ENCODE results near the gene SH3BP5L. TPM values are rescaled to one million over a fixed set of nuclear protein-coding genes. Genes with fewer than 3 reads are reported as not detected.

SH3BP5L gene
- total and polyA plus RNA-seq, 2 of the 8 experiments (the other 6 are each of a cell fraction or from before 2014, with no cell fraction given) = 20.2 to 28.4 TPM

DNA sequence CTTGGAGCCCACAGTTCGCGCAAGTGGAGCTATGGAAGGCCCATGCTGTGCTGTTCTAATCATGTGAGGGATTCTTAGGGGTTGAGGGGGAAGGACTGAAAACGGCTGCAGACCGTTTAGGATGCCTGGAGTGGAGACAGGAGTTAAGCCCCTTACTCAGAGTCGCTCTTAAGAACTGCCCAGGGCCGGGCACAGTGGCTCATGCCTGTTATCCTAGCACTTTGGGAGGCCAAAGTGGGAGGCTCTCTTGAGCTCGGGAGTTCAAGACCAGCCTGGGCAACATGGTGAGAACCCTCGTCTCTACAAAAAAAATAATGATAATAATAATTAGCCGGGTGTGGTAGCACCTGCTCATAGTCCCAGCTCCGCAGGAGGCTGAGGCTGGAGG is 13.4 kb upstream of the SH3BP5L start:
- Histone ChIP-seq H2AK5ac (ENCODE audit: low read depth, low read length) (no peak overlapping the region), H4K8ac (ENCODE audit: extremely low read depth, insufficient read depth, low read length) (peak overlapping the region; percentile 87; the same call in 1 of the 2 replicates), H2AFZ (ENCODE audit: low read length) (peak overlapping the region; percentile 88), H3K56ac (replicated peaks; ENCODE audit: insufficient read length, low read depth, low read length) (no peak overlapping the region), H4K91ac (replicated peaks; ENCODE audit: insufficient read length, low read length) (no peak overlapping the region), H2BK20ac (ENCODE audit: low read length) (no peak overlapping the region), H4K20me1 (replicated peaks in 1 of 2; ENCODE audit: control insufficient read depth in 1 of 2, insufficient read depth in 2 of 2, low read length in 2 of 2) (peaks cover 2 to 3% of the 10 kb centered on the region in 2 experiments), H3K9me3 (ENCODE audit: insufficient read depth in 2 of 2, low read depth in 1 of 2, low read length in 1 of 2) (no peaks in the 10 kb centered on the region), H2BK12ac (ENCODE audit: low read depth, low read length) (peak overlapping the region; percentile 50; the same call in 1 of the 2 replicates), H3K36me3 (ENCODE audit: control insufficient read depth in 2 of 4, insufficient read depth in 4 of 4, low read length in 3 of 4) (no peaks in the 10 kb centered on the region; a peak in 2 of 8 replicates), H3K18ac (ENCODE audit: extremely low read depth, low read length) (peak overlapping the region; percentile 44; the same call in 1 of the 2 replicates), H2BK120ac (replicated peaks; ENCODE audit: low read depth, low read length) (no peak overlapping the region), H3K23me2 (ENCODE audit: low read depth, low read length) (peaks cover 9% of the 10 kb centered on the region; the same call in 1 of the 2 replicates), H2BK5ac (ENCODE audit: low read depth, low read length) (0 out of 2 replicates have a peak overlapping the region, but pooled peaks have one; percentile 91), H3K14ac (ENCODE audit: insufficient read length) (no peak overlapping the region), H3K4me1 (replicated peaks in 1 of 4; ENCODE audit: control insufficient read depth in 3 of 4, insufficient read depth in 4 of 4, low read length in 3 of 4) (peaks cover 0 to 5% (median 2%) of the 10 kb centered on the region in 4 experiments; a peak in 3 of 7 replicates), H3K79me2 (ENCODE audit: control insufficient read depth in 1 of 2, insufficient read depth in 2 of 2, low read length in 2 of 2) (peaks cover 0 to 20% of the 10 kb centered on the region in 2 experiments; a peak in 2 of 4 replicates), H3K79me1 (ENCODE audit: low read depth, low read length) (peaks cover 10% of the 10 kb centered on the region), H3K4me2 (ENCODE audit: insufficient read depth in 1 of 2, low read depth in 2 of 2, low read length in 2 of 2) (peak overlapping the region; percentile 74 to 78), H2BK15ac (ENCODE audit: low read length) (no peak overlapping the region), H3K23ac (ENCODE audit: insufficient read length) (no peak overlapping the region), H3K9ac (replicated peaks in 1 of 4; ENCODE audit: extremely low read depth in 1 of 4, low read depth in 3 of 4, low read length in 3 of 4) (peak overlapping the region in 3 of 4 experiments; percentile 47 to 83 (median 82); a peak in 4 of 7 replicates), H4K5ac (ENCODE audit: insufficient read length, low read depth, low read length) (no peak overlapping the region), H3K4ac (replicated peaks; ENCODE audit: insufficient read length, low read depth, low read length) (no peak overlapping the region), H3K4me3 (ENCODE audit: extremely low read depth in 1 of 4, insufficient read depth in 2 of 4, low read depth in 3 of 4, low read length in 4 of 4) (peak overlapping the region; percentile 78 to 88 (median 84)), H3K27ac (ENCODE audit: low read depth, low read length) (no peak overlapping the region), H3K27me3 (replicated peaks in 1 of 4; ENCODE audit: control insufficient read depth in 3 of 4, extremely low read depth in 1 of 4, insufficient read depth in 3 of 4, low read length in 3 of 4) (peaks cover 0 to 2% (median 0%) of the 10 kb centered on the region in 4 experiments; a peak in 1 of 7 replicates)
- POLR2A ChIA-PET (ENCODE audit: partially characterized antibody) = interaction anchor here (0.8 to 7.3 kb wide), 8 partner anchors 9 to 73 kb away, joined by 3 to 69 read pairs (median 3); partner anchors contain the start of genes SH3BP5L and ZNF692
- no peak for DNase-seq (ENCODE audit: low read depth in 1 of 2, low spot score in 2 of 2)
- WGBS, 2 experiments (ENCODE audit: extremely low coverage in 1 of 2, insufficient coverage in 1 of 2, insufficient read length in 1 of 2, insufficient replicate concordance in 2 of 2, low coverage in 1 of 2, low lambda C conversion rate in 2 of 2, missing lambda C conversion rate in 1 of 2) = 36% methylated on average over 10 of the region's 10 CpGs; no CpG with 5 or more reads in 1 of the 2 experiments
- FAIRE-seq = no peak
- CTCF ChIA-PET (ENCODE audit: partially characterized antibody) = interaction anchor here (0.6 to 5.3 kb wide), 5 partner anchors 13 to 65 kb away, joined by 3 to 32 read pairs (median 9); partner anchors contain the start of gene ZNF692
- TF ChIP-seq CBX5 (IDR thresholded peaks at IDR 0.05; ENCODE audit: low read depth, low read length) = no peak
- TF ChIP-seq CBX8 (IDR thresholded peaks at IDR 0.05; ENCODE audit: borderline replicate concordance, low read depth, low read length) = no peak
- 0 out of 2 replicates have a peak, but pooled peaks have one; percentile 34 for TF ChIP-seq TBP (IDR thresholded peaks at IDR 0.05; ENCODE audit: low read depth, low read length)
- TF ChIP-seq POLR2A (IDR thresholded peaks at IDR 0.05; ENCODE audit: control extremely low read depth in 1 of 2, low read depth in 2 of 2, low read length in 2 of 2) = no peak
- TF ChIP-seq KDM4A (IDR thresholded peaks at IDR 0.05; ENCODE audit: low read depth, low read length, severe bottlenecking) = peak; percentile 9
- TF ChIP-seq KDM1A (IDR thresholded peaks at IDR 0.05; ENCODE audit: borderline replicate concordance, low read length) = no peak
- no peak for TF ChIP-seq POU5F1 (IDR thresholded peaks at IDR 0.05; ENCODE audit: low read depth, low read length)
- TF ChIP-seq SRF (IDR thresholded peaks at IDR 0.05; ENCODE audit: low read depth, low read length) = no peak
- TF ChIP-seq TEAD4 (IDR thresholded peaks at IDR 0.05; ENCODE audit: low read depth, low read length) = 0 out of 2 replicates have a peak, but pooled peaks have one; percentile 16
- no peak for TF ChIP-seq EP300 (IDR thresholded peaks at IDR 0.05; ENCODE audit: borderline replicate concordance in 1 of 2, low read depth in 2 of 2, low read length in 2 of 2)
- TF ChIP-seq GTF2F1 (IDR thresholded peaks at IDR 0.05; ENCODE audit: borderline replicate concordance, low read depth, low read length) = no peak
- no peak for TF ChIP-seq EGR1 (IDR thresholded peaks at IDR 0.05; ENCODE audit: borderline replicate concordance, low read depth, low read length)
- no peak for TF ChIP-seq YY1 (IDR thresholded peaks at IDR 0.05; ENCODE audit: low read depth, low read length)
- no peak for TF ChIP-seq POLR2AphosphoS5 (IDR thresholded peaks at IDR 0.05; ENCODE audit: low read depth, low read length)

Data from H1 (cell line).